Breast epithelium (tissue), 4 donors: ENCODE measurements around the gene LMTK3. TPM values are rescaled to one million over a fixed set of nuclear protein-coding genes. Genes with fewer than 3 reads are reported as not detected.

Source experiments
- DNase-seq, 2 donors: peaks; one replicate each; pipeline ENCODE4 v3.0.0-alpha.2; 2019; ENCODE audit warnings: low spot score in 2 of 2
- H3K27ac ChIP-seq, 2 donors: fragments of 200-600 bp; sonication (generic) in 1 of 2; one replicate each; pipeline ENCODE4 v1.5.1; 2016 to 2019; ENCODE audit warnings: mild to moderate bottlenecking in 1 of 2
- H3K27me3 ChIP-seq, 2 donors: fragments of 200-600 bp; sonication (generic) in 1 of 2; one replicate each; pipeline versions ENCODE4 v1.5.1 to v1.6.0; 2017 to 2019; ENCODE audit warnings: control low read depth in 1 of 2, mild to moderate bottlenecking in 1 of 2
- H3K36me3 ChIP-seq: fragments of 200-600 bp; one replicate; pipeline ENCODE4 v1.5.1; 2019
- H3K4me1 ChIP-seq, 2 donors: fragments of 200-600 bp; sonication (generic); one replicate each; pipeline ENCODE4 v1.5.1; 2016 to 2019; ENCODE audit warnings: control low read depth in 1 of 2
- H3K4me3 ChIP-seq, 3 donors: fragments of 200-600 bp; sonication (generic); 1 replicate in 2 of 3; 2 replicates in 1 of 3; pipeline ENCODE4 v1.5.1; 2016 to 2019; ENCODE audit warnings: mild to moderate bottlenecking in 3 of 3, moderate library complexity in 2 of 3
- H3K9me3 ChIP-seq, 2 donors: fragments of 200-600 bp; sonication (generic) in 1 of 2; one replicate each; pipeline ENCODE4 v1.5.1; 2016 to 2019; ENCODE audit warnings: control low read depth in 1 of 2
- POLR2A ChIP-seq: fragments of 450-650 bp; IDR thresholded peaks from one replicate; pipeline ENCODE4 v1.6.1; 2016; ENCODE audit warnings: antibody characterized with exemption, mild to moderate bottlenecking, moderate library complexity
- POLR2AphosphoS5 ChIP-seq, 3 donors: sonication (generic); formaldehyde crosslinking; IDR thresholded peaks; one replicate each; pipeline ENCODE4 v1.6.1; 2017; ENCODE audit warnings: antibody characterized with exemption in 3 of 3
- intact Hi-C: fragments of 100-400 bp; cut with DNase I; formaldehyde crosslinking; loops from one replicate; pipeline ENCODE4 v1.15.1; 2023; ENCODE audit warnings: low total_unique reads
- total RNA-seq, 3 donors: library from RNA; depleted of rRNA; stranded (reverse); fragments of >200 nt; gene quantifications; one replicate each; pipeline ENCODE4 v1.1.0, GENCODE V29; 2016
- TF ChIP-seq, protein P1 (sequence below), 3 donors: fragments of 450-650 bp; IDR thresholded peaks; one replicate each; pipeline ENCODE4 v1.5.1; 2016 to 2017; ENCODE audit warnings: antibody characterized with exemption in 3 of 3, mild to moderate bottlenecking in 3 of 3, moderate library complexity in 3 of 3

The LMTK3 gene
- total RNA-seq, 3 donors from 2014 or later, result 1.3 to 2.9 TPM; not detected in 1

DNA sequence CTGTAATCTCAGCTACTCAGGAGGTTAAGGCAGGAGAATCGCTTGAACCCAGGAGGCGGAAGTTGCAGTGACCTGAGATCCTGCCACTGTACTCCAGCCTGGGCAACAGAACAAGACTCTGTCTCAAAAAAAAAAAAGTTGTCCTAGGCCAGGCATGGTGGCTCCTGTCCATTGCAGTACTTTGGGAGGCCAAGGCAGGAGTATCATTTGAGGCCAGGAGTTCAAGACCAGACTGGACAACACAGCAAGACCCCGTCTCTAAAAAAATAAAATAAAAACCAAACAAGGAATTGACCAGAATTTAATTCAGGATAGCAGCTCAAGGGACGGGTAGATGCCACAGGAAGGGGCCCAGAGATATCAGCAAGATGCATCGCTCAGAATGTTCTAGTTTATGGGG is 45.2 kb upstream of the LMTK3 start:
- Histone ChIP-seq H3K4me1 (no peaks in the 10 kb centered on the region), H3K27ac (no peak overlapping the region), H3K27me3 (no peaks in the 10 kb centered on the region), H3K4me3 (no peak overlapping the region), H3K36me3 (no peaks in the 10 kb centered on the region), H3K9me3 (no peaks in the 10 kb centered on the region)
- no peak for DNase-seq
- TF ChIP-seq POLR2AphosphoS5 (IDR thresholded peaks at IDR 0.05), result no peak
- no peak for TF ChIP-seq POLR2A
- TF ChIP-seq, protein P1, sequence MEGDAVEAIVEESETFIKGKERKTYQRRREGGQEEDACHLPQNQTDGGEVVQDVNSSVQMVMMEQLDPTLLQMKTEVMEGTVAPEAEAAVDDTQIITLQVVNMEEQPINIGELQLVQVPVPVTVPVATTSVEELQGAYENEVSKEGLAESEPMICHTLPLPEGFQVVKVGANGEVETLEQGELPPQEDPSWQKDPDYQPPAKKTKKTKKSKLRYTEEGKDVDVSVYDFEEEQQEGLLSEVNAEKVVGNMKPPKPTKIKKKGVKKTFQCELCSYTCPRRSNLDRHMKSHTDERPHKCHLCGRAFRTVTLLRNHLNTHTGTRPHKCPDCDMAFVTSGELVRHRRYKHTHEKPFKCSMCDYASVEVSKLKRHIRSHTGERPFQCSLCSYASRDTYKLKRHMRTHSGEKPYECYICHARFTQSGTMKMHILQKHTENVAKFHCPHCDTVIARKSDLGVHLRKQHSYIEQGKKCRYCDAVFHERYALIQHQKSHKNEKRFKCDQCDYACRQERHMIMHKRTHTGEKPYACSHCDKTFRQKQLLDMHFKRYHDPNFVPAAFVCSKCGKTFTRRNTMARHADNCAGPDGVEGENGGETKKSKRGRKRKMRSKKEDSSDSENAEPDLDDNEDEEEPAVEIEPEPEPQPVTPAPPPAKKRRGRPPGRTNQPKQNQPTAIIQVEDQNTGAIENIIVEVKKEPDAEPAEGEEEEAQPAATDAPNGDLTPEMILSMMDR (IDR thresholded peaks at IDR 0.05), result no peak
- intact Hi-C loops, result no loop called here

DNA sequence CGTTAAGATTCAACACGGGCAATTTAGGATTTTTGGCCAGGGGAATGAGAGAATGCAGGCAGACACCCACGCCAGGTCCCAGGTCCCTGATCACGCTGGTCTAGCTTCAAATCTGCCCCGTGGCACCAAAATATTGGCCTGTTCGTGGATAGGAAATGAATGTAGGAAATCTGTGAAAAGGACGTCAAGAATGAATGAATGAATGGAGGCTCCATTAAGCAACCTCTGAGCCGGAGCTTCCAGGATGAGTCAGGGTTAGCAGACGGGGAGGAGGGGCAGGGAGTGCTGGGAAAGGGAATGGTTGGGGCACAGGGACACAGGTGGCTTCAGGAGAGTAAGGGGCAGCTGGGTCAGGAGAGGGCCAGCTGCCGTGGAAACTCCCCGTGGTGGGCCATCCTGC is 44.5 kb upstream of the LMTK3 start:
- DNase-seq, result no peak
- H3K9me3 ChIP-seq, result no peaks in the 10 kb centered on the region
- H3K36me3 ChIP-seq, result no peaks in the 10 kb centered on the region
- no peaks in the 10 kb centered on the region for H3K4me1 ChIP-seq
- no peaks in the 10 kb centered on the region for H3K27me3 ChIP-seq
- TF ChIP-seq, protein P1 (IDR thresholded peaks at IDR 0.05), result no peak
- TF ChIP-seq POLR2A (no peak), POLR2AphosphoS5 (IDR thresholded peaks at IDR 0.05) (no peak)
- intact Hi-C loops, result no loop called here
- H3K27ac ChIP-seq, result no peak overlapping the region
- no peak overlapping the region for H3K4me3 ChIP-seq

DNA sequence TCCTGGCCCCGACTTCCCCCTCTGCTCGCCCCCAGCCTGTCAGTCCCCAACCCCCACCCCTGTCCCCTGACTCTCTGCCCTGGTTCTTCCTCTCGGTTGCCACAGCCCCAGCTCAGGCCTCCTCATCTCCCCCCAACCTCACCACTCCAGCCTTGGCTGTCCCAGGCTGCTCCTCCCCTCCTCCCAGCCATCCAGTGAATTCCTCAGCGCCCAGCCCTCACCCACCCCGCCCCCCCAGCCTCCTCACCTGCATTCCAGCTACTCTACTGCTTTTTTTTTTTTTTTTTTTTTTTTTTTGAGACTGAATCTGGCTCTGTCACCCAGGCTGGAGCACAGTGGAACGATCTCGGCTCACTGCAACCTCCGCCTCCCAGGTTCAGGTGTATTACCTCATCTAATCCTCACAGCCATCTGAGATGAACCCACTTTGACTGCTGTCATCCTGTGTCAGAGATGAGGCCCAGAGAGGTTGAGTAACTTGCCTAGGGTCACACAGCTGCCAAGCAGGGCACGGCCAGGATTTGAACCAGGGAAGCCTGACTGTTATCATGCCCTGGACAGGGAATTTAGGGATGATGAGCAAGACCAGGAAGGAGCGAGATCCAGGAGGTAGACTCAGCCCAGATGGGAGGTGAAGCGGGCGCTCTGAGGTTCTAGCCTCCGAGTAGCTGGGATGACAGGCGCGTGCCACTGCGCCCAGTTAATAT is 42.9 kb upstream of the LMTK3 start:
- H3K36me3 ChIP-seq, result no peaks in the 10 kb centered on the region
- no peaks in the 10 kb centered on the region for H3K9me3 ChIP-seq
- peak overlapping the region; percentile 77 to 78 for H3K27ac ChIP-seq
- intact Hi-C loops, result no loop called here
- DNase-seq, result no peak
- no peak overlapping the region for H3K4me3 ChIP-seq
- H3K27me3 ChIP-seq, result no peaks in the 10 kb centered on the region
- TF ChIP-seq POLR2A, result no peak
- TF ChIP-seq, protein P1 (IDR thresholded peaks at IDR 0.05), result no peak
- no peak for TF ChIP-seq POLR2AphosphoS5 (IDR thresholded peaks at IDR 0.05)
- H3K4me1 ChIP-seq, result no peaks in the 10 kb centered on the region

DNA sequence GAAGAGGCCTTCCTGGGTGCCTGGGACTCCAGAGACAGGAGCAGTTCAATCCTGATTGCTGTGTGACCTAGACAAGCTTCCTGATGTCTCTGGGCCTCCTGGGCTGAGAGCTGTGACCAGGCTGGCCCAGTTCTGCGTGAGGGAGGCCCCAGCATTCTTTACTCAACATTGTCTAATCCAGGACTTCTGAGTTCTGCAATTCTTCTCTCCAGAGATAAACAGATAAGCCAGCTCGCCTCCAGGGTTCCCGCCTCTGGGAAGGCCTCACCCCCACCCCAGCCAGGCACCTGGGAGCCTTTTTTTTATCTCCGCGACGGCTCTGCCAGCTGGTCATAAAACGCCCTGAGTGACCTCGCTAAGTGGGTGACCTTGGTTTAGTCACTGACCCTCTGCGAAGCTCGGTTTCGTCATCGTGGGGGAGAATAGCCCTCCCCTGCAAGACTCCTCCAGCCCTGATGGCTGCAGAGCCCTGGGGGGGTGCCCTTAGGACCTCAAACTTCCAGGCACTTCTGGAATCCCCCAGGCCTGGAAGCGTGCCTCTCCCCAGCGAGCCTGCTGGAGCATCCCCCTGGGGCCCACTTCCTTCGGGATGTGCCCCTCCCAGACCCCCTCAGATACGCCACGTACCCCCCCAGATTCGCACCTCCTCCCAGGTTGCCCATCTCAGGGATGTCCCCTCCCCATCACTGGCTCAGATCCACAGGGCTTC is 42.2 kb upstream of the LMTK3 start:
- DNase-seq, result no peak
- Histone ChIP-seq H3K27ac (peak overlapping the region; percentile 77 to 78), H3K4me1 (no peaks in the 10 kb centered on the region), H3K27me3 (no peaks in the 10 kb centered on the region), H3K4me3 (no peak overlapping the region), H3K36me3 (no peaks in the 10 kb centered on the region), H3K9me3 (no peaks in the 10 kb centered on the region)
- TF ChIP-seq POLR2AphosphoS5 (IDR thresholded peaks at IDR 0.05) (no peak), POLR2A (no peak)
- TF ChIP-seq, protein P1 (IDR thresholded peaks at IDR 0.05), result no peak
- intact Hi-C loops, result no loop called here
